HepG2 (cell line): ENCODE data around the gene TCF3.

Experiments
- ATF4 ChIP-seq, 2 experiments: fragments of 450-650 bp in 1 of 2; sonication (generic) in 1 of 2; formaldehyde crosslinking; IDR thresholded peaks; 2 replicates each; pipeline versions ENCODE4 v1.5.0 to v1.8.0; 2020 to 2022; ENCODE audit warnings: mild to moderate bottlenecking in 1 of 2, missing genetic modification reagents in 1 of 2
- CTCF ChIP-seq: sonication (generic); formaldehyde crosslinking; IDR thresholded peaks from 2 replicates; pipeline ENCODE4 v1.5.0; 2020; ENCODE audit warnings: mild to moderate bottlenecking, missing genetic modification reagents, moderate library complexity
- EZH2 ChIP-seq: conservative IDR thresholded peaks from 2 replicates; pipeline ENCODE4 v1.6.1; 2012; ENCODE audit warnings: mild to moderate bottlenecking, low read depth, low read length, moderate library complexity
- FOXO1 ChIP-seq: sonication (generic); formaldehyde crosslinking; IDR thresholded peaks from 2 replicates; pipeline ENCODE4 v1.4.0; 2020; ENCODE audit warnings: missing genetic modification reagents
- HCFC1 ChIP-seq: fragments of 150-350 bp; IDR thresholded peaks from 2 replicates; pipeline ENCODE4 v1.6.1; 2014; ENCODE audit warnings: low read depth, low read length
- HNRNPH1 ChIP-seq: fragments of 200-400 bp; formaldehyde crosslinking; optimal IDR thresholded peaks from 2 replicates; pipeline ENCODE3; 2017; ENCODE audit warnings: mild to moderate bottlenecking, low read depth, low read length
- ZNF3 ChIP-seq: IDR thresholded peaks from 2 replicates; pipeline ENCODE4 v1.7.0; 2017; ENCODE audit warnings: inconsistent platforms

GRCh38 chr19:1585243-1585580, 67.2 kb downstream of the TCF3 start:
- TF ChIP-seq EZH2 (no peak), HNRNPH1 (no peak), CTCF (CRISPR knock-in tag) (no peak), HCFC1 (no peak), ZNF3 (no peak), FOXO1 (CRISPR knock-in tag) (no peak), ATF4 (CRISPR knock-in tag; IDR thresholded peaks at IDR 0.05) (no peak)
